ENCODE results near the gene DCAF5. TPM values are rescaled to one million over a fixed set of nuclear protein-coding genes. Genes with fewer than 3 reads are reported as not detected.

Gene DCAF5
- polyA plus RNA-seq, 1 donor (not counting 4 experiments of a cell fraction or from before 2014, with no cell fraction given) = 29.5 TPM

- Histone ChIP-seq H3K4me1 (ENCODE audit: control insufficient read depth, extremely low read depth, insufficient read depth, low read length) (peaks cover 17% of the 10 kb centered on the region), H3K9me1 (ENCODE audit: control insufficient read depth, extremely low read depth, insufficient read depth, low read length) (no peaks in the 10 kb centered on the region), H3K79me2 (ENCODE audit: control insufficient read depth, insufficient read depth, low read length) (no peaks in the 10 kb centered on the region), H3K9me3 (ENCODE audit: control insufficient read depth, low read depth, low read length) (no peaks in the 10 kb centered on the region), H3K4me3 (ENCODE audit: control insufficient read depth in 2 of 3, extremely low read depth in 1 of 3, insufficient read depth in 2 of 3, low read depth in 1 of 3, low read length in 3 of 3) (no peak overlapping the region), H2AFZ (ENCODE audit: control insufficient read depth, low read length) (no peak overlapping the region), H3K9ac (ENCODE audit: control insufficient read depth, extremely low read depth, insufficient read depth, low read length) (no peak overlapping the region), H3K27me3 (ENCODE audit: control insufficient read depth, extremely low read depth, insufficient read depth, low read length) (no peaks in the 10 kb centered on the region), H3K36me3 (ENCODE audit: control insufficient read depth in 2 of 2, extremely low read depth in 1 of 2, insufficient read depth in 2 of 2, low read length in 2 of 2) (peaks cover 0 to 3% of the 10 kb centered on the region in 2 experiments), H3K4me2 (ENCODE audit: control insufficient read depth, extremely low read depth, insufficient read depth, low read depth, low read length) (peak overlapping the region; percentile 32), H3K27ac (ENCODE audit: control insufficient read depth, insufficient read depth, low read length) (peak overlapping the region; percentile 59), H4K20me1 (ENCODE audit: control insufficient read depth, extremely low read depth, insufficient read depth, low read length) (no peaks in the 10 kb centered on the region)
- TF ChIP-seq EZH2 (IDR thresholded peaks at IDR 0.05; ENCODE audit: low read length) = no peak
- TF ChIP-seq CTCF (optimal IDR thresholded peaks at IDR 0.05 in 1 of 3, IDR thresholded peaks at IDR 0.05 in 1 of 3, conservative IDR thresholded peaks at IDR 0.05 in 1 of 3; ENCODE audit: extremely low read depth in 1 of 3, insufficient read depth in 2 of 3, low read length in 3 of 3) = peak; percentile 66 to 88 (median 69)
- DNase-seq (ENCODE audit: low read depth, low spot score) (no peak), FAIRE-seq (peak; percentile 81)
- dilution Hi-C loops (cut with MboI; ENCODE audit: extremely low pct_ligation_motif_present, low sequenced_read_pairs) = no loop called here
Measured at GRCh38 chr14:69101331-69101826, 51.5 kb downstream of the DCAF5 start.

DNA sequence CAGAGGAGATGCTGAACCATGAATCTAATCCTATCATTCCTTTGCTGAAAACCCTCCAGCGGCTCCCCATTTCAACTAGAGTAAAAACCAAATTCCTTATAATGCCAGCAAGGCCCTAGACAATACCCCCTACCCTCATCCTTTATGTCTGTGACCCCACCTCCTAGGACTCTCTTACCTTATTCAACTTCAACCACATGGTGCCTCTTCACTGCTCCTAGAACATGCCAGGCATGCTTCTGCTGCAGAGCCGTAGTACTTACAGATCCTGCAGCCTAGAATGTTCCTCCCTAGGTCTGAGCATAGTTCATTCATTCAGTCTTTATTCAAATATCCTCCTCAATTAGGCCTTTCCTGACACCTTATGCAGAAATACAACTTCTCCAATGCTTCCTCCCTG is 54.9 kb downstream of the DCAF5 start:
- Histone ChIP-seq H3K79me2 (ENCODE audit: control insufficient read depth, insufficient read depth, low read length) (no peaks in the 10 kb centered on the region), H3K36me3 (ENCODE audit: control insufficient read depth in 2 of 2, extremely low read depth in 1 of 2, insufficient read depth in 2 of 2, low read length in 2 of 2) (peaks cover 0 to 3% of the 10 kb centered on the region in 2 experiments), H3K27me3 (ENCODE audit: control insufficient read depth, extremely low read depth, insufficient read depth, low read length) (no peaks in the 10 kb centered on the region), H3K9ac (ENCODE audit: control insufficient read depth, extremely low read depth, insufficient read depth, low read length) (no peak overlapping the region), H4K20me1 (ENCODE audit: control insufficient read depth, extremely low read depth, insufficient read depth, low read length) (no peaks in the 10 kb centered on the region), H3K9me3 (ENCODE audit: control insufficient read depth, low read depth, low read length) (no peaks in the 10 kb centered on the region), H3K4me2 (ENCODE audit: control insufficient read depth, extremely low read depth, insufficient read depth, low read depth, low read length) (no peak overlapping the region), H2AFZ (ENCODE audit: control insufficient read depth, low read length) (no peak overlapping the region), H3K27ac (ENCODE audit: control insufficient read depth, insufficient read depth, low read length) (no peak overlapping the region), H3K9me1 (ENCODE audit: control insufficient read depth, extremely low read depth, insufficient read depth, low read length) (no peaks in the 10 kb centered on the region), H3K4me3 (ENCODE audit: control insufficient read depth in 2 of 3, extremely low read depth in 1 of 3, insufficient read depth in 2 of 3, low read depth in 1 of 3, low read length in 3 of 3) (no peak overlapping the region), H3K4me1 (ENCODE audit: control insufficient read depth, extremely low read depth, insufficient read depth, low read length) (peaks cover 24% of the 10 kb centered on the region)
- FAIRE-seq = no peak
- dilution Hi-C loops (cut with MboI; ENCODE audit: extremely low pct_ligation_motif_present, low sequenced_read_pairs) = no loop called here
- no peak for DNase-seq (ENCODE audit: low read depth, low spot score)
- TF ChIP-seq EZH2 (IDR thresholded peaks at IDR 0.05; ENCODE audit: low read length) (no peak), CTCF (optimal IDR thresholded peaks at IDR 0.05 in 1 of 3, IDR thresholded peaks at IDR 0.05 in 1 of 3, conservative IDR thresholded peaks at IDR 0.05 in 1 of 3; ENCODE audit: extremely low read depth in 1 of 3, insufficient read depth in 2 of 3, low read length in 3 of 3) (no peak)
